ENCODE results near the gene PAM16.

GRCh38 chr16:4340443-4340842 lies 10.7 kb downstream of the PAM16 start:
- TF ChIP-seq YY1 (IDR thresholded peaks at IDR 0.05; ENCODE audit: insufficient read depth, insufficient read length) (no peak), SUZ12 (IDR thresholded peaks at IDR 0.05; ENCODE audit: extremely low read depth, insufficient read depth, insufficient read length) (no peak), ZNF274 (IDR thresholded peaks at IDR 0.05; ENCODE audit: low read depth, low read length) (no peak)

Data from NT2/D1 (cell line).